Skeletal muscle cell (primary cell): ENCODE measurements around the gene ILRUN.
"Not testable (repeated sequence)": the region's sequence is repeated elsewhere in the genome, so short reads cannot be mapped to it uniquely, and the experiment has no call there.

ENCODE experiments used
- DNase-seq: peaks from one replicate; pipeline ENCODE4 v3.0.0-alpha.2; 2010; ENCODE audit warnings: low read depth
- H3K4me3 ChIP-seq: 2 replicates; pipeline ENCODE4 v1.5.1; 2011; ENCODE audit warnings: low read depth, mild to moderate bottlenecking, control low read depth, low read length, moderate library complexity

Gene ILRUN

DNA sequence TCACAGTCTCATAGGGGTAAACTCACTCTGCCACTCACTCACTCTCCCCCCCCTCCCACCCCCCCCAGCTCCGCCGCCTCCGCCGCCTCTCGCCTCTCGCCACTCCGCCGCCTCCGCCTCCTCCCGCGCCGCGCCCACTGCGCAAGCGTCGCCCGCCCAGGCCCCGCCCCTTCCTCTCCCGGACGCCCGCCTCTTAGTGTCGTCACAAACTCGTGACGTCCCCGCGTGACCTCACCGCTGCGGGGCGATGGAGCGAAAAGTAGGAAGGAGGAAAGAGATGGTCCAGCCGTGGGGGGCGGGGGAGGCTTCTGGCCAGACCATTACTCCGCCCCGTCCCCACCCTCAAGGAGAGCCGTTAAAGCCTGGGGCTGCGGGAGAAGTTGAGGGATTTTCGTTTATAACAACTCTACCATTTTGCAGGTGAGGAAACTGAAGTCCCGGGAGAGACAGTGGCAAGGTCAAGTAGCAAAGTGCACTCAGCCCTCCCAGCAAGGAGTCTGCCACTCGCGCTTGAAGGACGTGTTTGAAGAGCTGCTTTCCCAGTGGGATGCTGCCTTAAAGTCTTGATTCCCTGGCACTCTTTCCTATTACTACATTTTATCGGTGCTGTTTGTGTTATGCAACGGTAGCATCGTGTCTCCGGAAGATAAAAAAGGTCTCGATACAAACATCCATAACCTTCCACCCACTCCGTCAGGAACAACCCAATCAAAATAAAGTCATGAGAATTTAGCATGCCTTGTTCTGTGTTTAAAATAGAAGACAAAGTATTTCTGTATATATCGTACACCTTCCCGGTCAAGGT, at the start of gene ILRUN:
Gene ILRUN (minus strand): TSS at position 29 of the 805 bp plus-strand sequence. CDS start 164 bp downstream, outside the sequence.
- peak; percentile 78 for DNase-seq
- peak within 1 kb of the TSS; percentile 91 for H3K4me3 ChIP-seq

DNA sequence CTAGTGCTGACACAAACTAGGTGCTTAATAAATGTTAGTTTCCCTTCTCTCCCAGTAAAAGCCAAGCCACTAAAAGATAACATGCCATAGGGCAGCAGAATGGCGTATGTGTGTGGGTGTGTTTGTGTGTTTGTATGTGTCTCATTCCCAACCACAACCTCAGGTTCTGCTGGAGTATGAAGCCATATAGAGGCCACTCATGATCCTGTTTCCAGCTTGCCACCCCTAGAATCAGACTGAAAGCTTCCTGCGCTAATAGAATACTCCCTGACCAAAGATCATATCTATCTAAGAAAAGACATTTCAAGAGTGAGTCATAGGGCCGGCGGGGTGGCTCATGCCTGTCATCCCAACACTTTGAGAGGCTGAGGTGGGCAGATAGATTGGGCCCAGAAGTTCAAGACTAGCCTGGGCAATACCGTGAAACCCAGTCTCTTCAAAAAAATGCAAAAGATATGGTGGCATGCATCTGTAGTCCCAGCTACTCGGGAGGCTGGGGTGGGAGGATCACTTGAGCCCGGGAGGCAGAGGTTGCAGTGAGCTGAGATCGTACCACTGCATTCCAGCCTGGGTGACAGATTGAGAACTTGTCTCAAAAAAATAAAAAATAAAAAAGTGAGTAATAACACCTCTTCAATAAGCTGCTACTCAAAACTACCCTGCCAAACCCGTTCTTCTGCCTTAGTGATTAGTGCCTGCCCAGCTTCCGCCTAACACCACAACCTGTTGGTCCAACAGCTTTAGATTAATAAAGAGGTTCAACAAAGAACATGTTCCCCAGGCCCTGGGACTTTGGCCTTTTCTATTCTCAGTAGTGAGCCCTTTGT, 48.9 kb upstream of the ILRUN start:
- no peak for DNase-seq
- H3K4me3 ChIP-seq: no peak overlapping the region

DNA sequence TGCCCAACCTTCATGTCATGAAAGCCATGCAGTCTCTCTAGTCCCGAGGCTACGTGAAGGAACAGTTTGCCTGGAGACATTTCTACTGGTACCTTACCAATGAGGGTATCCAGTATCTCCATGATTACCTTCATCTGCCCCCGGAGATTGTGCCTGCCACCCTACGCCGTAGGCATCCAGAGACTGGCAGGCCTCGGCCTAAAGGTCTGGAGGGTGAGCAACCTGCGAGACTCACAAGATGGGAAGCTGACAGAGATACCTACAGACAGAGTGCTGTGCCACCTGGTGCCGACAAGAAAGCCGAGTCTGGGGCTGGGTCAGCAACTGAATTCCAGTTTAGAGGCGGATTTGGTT, 47.7 kb upstream of the ILRUN start:
- not testable (repeated sequence) for DNase-seq, H3K4me3 ChIP-seq

DNA sequence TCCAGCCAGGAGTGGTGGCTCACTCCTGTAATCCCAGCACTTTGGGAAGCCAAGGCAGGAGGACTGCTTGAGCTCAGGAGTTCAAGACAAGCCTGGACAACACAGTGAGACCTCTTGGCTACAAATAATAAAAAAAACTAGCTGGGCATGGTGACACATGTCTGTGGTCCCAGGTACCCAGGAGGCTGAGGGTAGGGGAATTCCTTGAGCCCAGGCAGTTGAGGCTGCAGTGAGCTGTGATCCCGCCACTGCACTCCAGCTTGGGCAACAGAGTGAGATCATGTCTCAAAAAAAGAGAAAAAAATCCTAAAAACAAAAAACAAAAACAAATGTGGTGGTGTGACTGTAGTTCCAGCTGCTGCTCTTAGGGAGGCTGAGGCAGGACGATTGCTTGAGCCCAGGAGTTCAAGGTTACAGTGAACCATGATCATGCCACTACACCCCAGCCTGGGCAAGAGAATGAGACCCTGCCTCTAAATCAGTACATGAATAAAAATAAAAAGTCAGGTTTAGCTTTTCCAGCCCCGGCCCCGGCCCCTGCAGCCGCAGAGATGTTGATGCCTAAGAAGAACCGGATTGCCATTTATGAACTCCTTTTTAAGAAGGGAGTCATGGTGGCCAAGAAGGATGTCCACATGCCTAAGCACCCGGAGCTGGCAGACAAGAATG, 47.2 kb upstream of the ILRUN start:
- no peak for DNase-seq
- H3K4me3 ChIP-seq: no peak overlapping the region

DNA sequence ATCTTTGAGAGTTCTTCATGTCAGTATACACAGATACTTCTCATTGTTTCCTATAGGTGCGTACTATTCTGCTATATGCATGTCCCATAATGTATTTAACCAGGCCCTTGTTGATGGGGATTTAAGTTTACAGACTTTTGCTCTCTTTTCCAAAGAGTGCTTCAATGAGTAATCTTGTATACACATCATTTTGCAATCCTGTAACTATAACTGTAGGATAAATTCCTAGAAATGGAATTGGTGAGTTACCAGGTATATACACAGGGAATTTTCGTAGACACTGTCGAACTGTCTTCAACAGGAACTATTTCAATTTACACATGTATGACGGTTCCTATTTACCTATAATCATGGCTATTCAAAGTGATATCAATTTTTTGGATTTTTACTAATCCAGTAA, 45.5 kb upstream of the ILRUN start:
- no peak for DNase-seq
- H3K4me3 ChIP-seq: no peak overlapping the region

DNA sequence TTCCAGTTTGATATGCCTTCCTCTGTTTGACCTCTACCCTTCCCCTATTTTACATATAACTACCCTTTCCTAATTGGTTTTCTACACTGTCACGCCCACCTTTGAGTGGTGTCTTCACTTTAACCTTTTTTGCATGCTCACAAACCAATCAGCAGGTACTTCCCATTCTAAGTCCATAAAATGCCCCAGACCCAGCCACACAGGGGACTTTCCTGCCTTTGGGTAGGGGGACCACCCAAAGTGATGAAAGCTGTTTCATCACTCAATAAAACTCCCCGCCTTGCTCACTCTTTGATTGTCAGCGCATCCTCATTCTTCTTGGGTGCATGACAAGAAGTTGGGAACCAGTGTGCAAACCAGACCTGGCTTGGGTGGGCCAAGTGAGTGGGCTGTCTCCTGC, 40.3 kb upstream of the ILRUN start:
- DNase-seq: no peak
- H3K4me3 ChIP-seq: no peak overlapping the region

DNA sequence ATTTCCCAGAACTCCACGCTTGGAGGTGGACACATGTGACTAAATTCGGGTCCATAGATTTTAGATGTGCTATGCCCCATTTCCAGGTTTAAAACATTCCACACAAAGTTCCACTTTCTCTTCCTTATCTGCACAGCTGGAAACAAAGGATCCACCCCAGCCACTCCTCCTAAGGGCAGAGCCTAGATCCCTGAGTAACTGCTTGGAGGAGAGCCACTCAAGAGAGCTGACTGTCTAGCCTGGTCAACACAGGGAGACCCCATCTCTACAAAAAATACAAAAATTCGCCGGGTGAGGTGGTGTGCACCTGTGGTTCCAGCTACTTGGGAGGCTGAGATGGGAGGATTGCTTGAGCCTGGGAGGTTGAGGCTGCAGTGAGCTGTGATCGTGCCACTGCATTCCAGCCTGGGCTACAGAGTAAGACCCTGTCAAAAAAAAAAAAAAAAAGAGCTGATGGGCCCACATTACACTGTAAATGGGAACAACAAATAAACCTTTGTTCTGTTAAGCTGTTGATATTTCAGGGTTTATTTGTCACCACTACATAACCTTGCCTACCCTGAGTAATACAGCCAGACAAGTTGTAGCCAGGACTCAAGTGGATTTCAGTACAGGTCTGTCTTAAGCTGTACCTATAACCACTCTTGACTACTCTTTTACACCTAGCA, 35.0 kb upstream of the ILRUN start:
- DNase-seq: no peak
- H3K4me3 ChIP-seq: no peak overlapping the region

DNA sequence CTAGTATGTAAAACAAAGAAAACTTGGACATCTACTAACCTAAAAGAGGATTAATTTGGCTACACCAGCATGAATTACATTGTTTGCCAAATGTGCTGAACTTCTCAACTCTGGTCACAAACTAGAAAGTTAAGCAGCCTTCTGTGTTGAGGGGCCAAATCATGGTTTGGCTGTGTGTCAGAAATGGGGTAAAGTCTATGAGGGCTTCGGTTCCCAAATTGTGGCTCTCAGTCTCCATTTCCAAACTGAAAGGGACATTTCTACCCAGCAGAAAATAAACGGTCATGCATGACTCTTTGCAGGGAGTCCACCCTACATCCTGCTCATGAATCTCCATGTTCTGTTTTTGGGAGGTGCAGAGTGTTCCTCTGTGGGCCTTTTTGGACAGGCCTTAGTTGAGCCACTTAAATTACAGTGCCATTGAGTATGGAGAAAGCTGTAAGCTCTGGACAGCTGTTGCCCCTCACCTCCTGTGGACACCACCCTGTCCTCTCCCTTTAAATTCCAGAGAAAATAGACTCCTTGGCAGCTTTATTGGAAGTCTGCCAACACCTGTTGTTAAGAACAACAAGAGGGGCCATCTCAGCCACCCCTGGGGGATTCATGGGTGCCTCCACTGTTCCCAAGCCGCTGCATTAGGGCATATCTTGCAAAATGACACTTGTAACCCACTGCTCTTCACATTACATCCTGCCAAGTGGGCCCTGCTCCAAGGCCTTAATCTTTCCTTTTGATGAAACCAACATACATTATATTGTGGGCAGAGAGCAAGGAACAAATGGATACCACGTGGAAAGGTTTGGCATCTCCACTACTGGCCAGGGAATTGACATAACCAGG, 33.3 kb upstream of the ILRUN start:
- DNase-seq: peak; percentile 62
- H3K4me3 ChIP-seq: no peak overlapping the region

DNA sequence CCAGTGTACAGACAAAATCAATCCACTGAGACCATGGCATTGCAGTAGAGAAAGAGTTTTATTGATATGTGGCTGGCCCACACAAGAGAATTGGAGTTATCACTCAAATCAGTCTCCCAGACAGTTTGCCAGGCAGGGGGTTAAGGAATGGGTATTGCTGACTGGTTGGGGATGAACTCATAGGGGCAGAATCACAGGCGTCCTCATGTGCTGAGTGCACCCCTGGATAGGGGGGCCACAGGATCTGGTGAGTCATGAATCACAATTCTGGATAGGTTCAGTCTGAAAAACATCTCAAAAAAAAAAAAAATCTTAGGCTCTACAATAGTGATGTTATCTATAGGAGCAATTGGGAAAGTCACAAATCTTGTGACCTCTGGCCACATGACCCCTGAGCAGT, 29.5 kb upstream of the ILRUN start:
- no peak for DNase-seq
- no peak overlapping the region for H3K4me3 ChIP-seq

DNA sequence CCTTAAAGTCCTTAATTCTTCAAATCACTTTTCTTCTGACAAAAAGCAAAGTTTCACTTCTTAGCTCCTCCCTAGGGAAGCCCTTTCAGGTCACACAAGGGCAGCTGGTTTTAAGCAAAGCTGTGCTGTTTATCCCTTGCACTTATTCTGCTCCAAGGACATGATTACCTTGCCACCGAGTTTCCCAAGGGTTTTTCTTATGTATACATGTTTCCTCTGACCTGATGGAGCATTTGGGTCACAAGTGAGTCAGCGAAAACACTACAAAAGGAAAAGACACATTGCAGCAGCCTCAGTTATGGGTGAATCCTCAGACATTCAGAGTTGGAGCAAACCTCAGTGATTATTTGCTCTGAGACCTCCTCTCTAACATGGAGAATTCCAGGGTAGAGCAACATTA, 26.6 kb upstream of the ILRUN start:
- no peak for DNase-seq
- no peak overlapping the region for H3K4me3 ChIP-seq

DNA sequence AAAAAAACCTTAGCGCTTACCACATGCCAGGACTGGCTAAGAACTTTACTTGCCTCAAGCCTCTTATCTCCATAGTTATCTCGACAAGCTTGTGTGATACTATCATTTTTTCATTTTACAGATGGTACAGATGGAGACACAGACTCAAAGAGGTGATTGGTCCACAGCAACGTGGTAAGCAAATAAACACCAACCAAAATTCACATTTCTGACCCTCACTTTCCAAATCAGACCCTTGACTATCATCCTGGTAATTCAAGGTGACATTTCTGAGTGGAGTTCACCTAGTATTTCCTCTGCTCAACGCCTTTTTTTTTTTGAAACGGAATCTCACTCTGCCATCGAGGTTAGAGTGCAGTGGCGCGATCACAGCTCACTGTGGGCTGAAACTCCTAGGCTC, 25.9 kb upstream of the ILRUN start:
- H3K4me3 ChIP-seq: no peak overlapping the region
- DNase-seq: no peak

DNA sequence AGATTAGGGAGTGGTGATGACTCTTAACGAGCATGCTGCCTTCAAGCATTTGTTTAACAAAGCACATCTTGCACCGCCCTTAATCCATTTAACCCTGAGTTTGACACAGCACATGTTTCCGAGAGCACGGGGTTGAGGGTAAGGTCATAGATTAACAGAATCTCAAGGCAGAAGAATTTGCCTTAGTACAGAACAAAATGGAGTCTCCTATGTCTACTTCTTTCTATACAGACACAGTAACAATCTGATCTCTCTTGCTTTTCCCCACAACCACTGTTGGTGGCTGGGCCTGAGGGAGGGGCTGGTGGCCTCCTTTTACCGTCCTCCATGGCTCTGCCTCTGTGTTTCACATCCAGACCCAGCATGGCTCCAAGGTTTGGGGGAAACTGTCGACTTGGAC, 23.6 kb upstream of the ILRUN start:
- not testable (repeated sequence) for H3K4me3 ChIP-seq, DNase-seq

DNA sequence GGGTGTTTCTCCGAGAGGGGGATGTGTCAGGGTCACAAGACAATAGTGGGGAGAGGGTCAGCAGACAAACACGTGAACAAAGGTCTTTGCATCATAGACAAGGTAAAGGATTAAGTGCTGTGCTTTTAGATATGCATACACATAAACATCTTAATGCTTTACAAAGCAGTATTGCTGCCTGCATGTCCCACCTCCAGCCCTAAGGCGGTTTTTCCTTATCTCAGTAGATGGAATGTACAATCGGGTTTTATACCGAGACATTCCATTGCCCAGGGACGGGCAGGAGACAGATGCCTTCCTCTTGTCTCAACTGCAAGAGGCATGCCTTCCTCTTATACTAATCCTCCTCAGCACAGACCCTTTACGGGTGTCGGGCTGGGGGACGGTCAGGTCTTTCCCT, 23.1 kb upstream of the ILRUN start:
- DNase-seq, H3K4me3 ChIP-seq: not testable (repeated sequence)

DNA sequence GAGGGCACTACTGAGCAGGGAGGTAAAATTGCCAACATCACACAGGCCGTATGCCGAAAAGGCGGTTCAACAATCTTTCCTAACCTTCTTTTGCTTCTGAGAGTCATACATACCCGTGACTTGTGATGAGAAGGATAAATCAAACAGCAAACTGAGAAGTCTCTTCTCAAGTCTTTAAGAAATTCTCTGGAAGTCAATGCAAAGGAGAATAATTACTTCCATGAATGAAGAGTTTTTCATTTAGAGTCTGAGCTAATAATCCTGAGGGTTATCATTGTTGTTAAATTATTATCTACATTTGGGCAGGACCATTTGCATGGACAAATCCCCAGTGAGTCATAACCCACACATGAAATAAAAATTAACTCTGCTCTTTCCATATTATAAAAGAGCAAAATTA, 22.4 kb upstream of the ILRUN start:
- no peak overlapping the region for H3K4me3 ChIP-seq
- no peak for DNase-seq

DNA sequence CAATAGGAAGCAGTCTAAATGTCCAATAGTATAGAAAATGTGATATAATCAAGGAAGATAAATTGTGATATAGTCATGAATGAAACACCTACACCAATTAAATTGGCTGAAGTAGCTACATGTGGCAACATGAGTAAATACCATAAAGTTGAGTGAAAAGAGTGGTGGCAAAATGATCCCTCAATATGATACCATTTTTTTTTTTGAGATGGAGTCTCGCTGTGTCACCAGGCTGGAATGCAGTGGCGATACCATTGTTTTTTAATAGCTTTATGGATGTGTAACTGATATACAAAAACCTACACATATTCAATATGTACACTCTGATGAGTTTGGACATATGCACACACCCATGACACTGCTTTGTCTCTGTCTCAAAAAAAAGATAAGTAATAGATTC, 20.9 kb upstream of the ILRUN start:
- no peak for DNase-seq
- H3K4me3 ChIP-seq: no peak overlapping the region

DNA sequence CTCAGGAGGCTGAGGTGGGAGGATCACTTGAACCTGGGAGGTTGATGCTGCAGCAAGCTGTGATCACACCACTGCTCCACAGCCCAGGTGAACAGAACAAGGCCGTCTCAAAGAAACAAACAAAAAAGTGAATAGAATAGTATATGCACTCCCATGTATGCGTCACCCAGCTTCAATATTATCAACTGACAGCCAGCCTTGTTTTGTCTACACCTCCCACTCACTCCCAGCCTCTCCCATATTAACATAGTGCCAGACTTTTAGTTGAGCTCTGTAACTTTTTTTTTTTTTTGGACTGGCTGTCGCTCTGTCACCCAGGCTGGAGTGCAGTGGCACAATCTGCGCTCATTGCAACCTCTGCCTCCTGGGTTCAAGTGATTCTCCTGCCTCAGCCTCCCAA, 18.1 kb upstream of the ILRUN start:
- DNase-seq: no peak
- H3K4me3 ChIP-seq: no peak overlapping the region

DNA sequence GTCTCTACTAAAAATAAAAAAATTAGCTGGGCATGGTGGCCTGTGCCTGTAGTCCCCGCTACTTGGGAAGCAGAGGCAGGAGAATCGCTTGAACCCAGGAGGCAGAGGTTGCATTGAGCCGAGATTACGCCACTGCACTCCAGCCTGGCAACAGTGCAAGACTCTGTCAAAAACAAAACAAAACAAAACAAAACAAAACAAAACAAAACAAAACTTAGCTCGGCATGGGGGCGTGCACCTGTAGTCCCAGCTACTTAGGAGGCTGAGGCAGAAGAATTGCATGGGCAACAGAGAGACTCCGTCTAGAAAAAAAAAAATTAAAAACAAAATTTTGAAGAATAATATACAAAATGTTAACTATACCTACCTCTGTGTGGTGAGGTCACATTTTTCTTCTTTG, 16.3 kb upstream of the ILRUN start:
- DNase-seq, H3K4me3 ChIP-seq: not testable (repeated sequence)

DNA sequence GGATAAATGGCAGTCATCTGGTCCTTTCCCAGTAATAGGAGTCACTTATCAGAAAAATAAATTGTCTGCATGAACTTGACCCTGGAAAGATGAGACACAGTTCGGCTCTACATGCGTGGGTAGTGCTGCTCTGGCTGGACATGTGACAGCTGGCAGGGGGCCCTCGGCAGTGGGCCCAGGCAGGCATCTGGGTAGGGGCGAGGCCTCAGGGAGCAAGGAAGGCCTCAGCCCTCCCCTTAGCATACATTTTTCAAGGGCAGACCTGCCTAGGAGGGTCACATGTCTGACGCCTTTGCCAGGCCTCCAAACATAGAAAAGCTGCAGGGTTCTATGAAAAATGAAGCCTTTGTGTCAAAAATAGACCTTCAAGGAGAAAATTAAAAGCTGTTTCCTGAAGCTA, 12.8 kb upstream of the ILRUN start:
- H3K4me3 ChIP-seq: no peak overlapping the region
- DNase-seq: peak; percentile 47

DNA sequence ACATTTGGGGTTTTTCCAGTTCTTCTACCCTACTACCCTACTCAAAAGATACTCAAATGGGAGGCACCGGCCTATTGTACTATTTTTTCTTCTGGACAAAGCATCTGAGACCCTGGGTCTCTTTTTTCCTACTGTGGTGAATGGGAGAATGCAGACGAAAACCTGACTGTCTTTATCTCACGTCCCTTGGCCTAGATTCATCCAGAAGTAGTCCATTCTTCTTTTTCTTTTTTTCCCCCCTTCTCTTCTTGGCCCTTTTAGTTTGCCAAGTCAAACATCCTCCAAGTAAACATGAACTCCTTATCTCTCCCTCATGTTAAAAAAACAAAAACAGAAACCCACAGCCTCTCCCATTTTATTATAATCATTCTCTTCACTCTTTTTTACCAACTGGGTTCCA, 8.7 kb upstream of the ILRUN start:
- no peak for DNase-seq
- no peak overlapping the region for H3K4me3 ChIP-seq
